ENCODE results near the gene GSAP.
"Not testable (repeated sequence)": the region's sequence is repeated elsewhere in the genome, so short reads cannot be mapped to it uniquely, and the experiment has no call there.

Gene GSAP

GRCh38 chr7:77284005-77284404 lies 132.1 kb downstream of the GSAP start:
- no peak for DNase-seq (ENCODE audit: low read depth)

DNA sequence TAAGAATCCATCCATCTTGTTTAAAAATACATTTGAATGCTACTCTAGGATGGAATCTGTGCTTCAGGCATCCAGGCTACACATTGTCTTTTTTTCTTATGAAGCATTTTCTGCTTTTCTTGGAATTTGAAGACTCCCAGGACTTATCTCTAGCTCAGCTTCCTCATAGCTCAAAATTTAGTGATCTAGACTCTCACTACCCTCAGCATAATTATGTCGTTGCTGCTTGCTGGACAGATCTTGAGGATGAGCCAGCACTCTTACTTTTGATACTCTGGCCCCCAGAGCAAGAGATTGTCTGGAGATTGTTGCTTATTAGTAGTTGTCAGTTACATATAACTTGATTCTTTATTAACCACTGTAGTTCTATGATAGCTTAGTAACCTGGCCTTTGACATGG lies 133.3 kb downstream of the GSAP start:
- no peak for DNase-seq (ENCODE audit: low read depth)

- DNase-seq (ENCODE audit: low read depth): no peak
Observed at GRCh38 chr7:77281780-77282478, 134.2 kb downstream of the GSAP start.

DNA sequence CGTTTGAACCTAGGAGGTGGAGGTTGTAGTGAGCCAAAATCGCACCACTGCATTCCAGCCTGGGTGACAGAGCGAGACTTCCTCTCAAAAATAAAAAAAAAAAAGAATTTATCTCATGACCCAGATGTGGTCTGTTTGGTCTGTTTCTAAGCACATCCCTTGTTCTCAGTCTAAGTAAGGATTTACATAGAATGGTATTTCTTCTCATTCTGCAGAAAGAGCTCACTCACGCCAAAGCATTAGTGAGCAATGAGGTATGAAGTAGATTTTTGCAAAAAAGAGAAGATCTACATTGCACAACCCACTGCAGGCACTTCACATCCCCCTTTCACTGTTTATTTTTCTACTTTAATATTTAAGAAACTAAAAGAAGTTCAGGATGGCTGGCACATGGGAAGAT lies 140.0 kb downstream of the GSAP start:
- DNase-seq (ENCODE audit: low read depth): no peak

DNA sequence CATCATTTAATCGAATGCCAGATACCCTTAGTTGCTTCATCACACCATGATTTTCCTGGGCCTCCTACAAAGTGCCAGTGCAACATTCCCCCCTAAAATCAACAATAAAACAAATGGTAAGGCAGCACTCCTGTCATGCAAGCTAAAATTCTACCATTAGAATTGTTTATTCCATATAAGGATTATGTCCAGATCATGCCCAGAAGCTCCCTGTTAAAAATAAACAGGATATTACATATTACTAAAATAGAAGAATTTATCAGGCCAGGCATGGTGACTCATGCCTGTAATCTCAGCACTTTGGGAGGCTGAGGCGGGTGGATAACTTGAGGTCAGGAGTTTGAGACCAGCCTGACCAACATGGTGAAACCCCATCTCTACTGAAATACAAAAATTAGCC lies 140.5 kb downstream of the GSAP start:
- not testable (repeated sequence) for DNase-seq (ENCODE audit: low read depth)

GRCh38 chr7:77271766-77272165 lies 144.4 kb downstream of the GSAP start:
- no peak for DNase-seq (ENCODE audit: low read depth)

- DNase-seq (ENCODE audit: low read depth): no peak
Observed at GRCh38 chr7:77270094-77270480, 146.1 kb downstream of the GSAP start.

GRCh38 chr7:77269360-77270093 lies 146.6 kb downstream of the GSAP start:
- DNase-seq (ENCODE audit: low read depth): no peak

DNA sequence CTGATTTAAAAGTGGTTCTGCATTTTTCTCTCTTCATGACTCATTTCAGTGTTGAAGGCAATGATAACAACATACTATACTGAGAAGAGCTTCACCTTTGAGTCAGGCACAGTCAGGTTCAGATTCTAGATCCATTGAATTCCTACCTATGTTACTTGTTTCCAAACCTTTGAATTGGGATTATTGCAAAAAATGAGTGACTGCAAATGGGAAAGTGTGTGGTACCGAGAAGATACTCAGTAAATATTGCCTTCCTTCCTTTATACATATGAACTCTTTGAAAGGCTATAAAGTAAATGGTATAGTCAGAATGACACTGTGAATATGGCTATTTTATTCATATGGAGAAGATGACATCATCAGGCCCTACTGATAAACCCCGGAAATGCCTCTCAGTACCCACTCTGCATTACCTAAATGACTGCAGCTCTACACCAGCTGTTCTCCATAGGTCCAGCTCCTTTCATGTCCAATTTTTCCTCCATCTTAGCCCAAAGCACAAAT lies 149.8 kb downstream of the GSAP start:
- no peak for DNase-seq (ENCODE audit: low read depth)

GRCh38 chr7:77265666-77266065 lies 150.5 kb downstream of the GSAP start:
- no peak for DNase-seq (ENCODE audit: low read depth)

- no peak for DNase-seq (ENCODE audit: low read depth)
Observed at GRCh38 chr7:77262316-77262715, 153.8 kb downstream of the GSAP start.

All from CMK (cell line).